Measurements from ENCODE around the gene GPC4.

- TF ChIP-seq CTCF (IDR thresholded peaks at IDR 0.05; ENCODE audit: low read length) (no peak), EZH2 (IDR thresholded peaks at IDR 0.05; ENCODE audit: borderline replicate concordance, low read length) (no peak)
Observed at GRCh38 chrX:133366735-133367134, 48.6 kb downstream of the GPC4 start.

All from OCI-LY1 (cell line).